GM12872 (cell line): ENCODE measurements around the gene PRR23B.

Experiments used
- CTCF ChIP-seq: IDR thresholded peaks from 3 replicates; pipeline ENCODE4 v1.5.1; 2011; ENCODE audit warnings: low read depth, mild to moderate bottlenecking, low read length, moderate library complexity; ENCODE audit not compliant: insufficient read depth

The PRR23B gene

GRCh38 chr3:139032326-139033002, 11.7 kb upstream of the PRR23B start:
- no peak for TF ChIP-seq CTCF

- no peak for TF ChIP-seq CTCF
Observed at GRCh38 chr3:139024968-139025367, 4.2 kb upstream of the PRR23B start.

DNA sequence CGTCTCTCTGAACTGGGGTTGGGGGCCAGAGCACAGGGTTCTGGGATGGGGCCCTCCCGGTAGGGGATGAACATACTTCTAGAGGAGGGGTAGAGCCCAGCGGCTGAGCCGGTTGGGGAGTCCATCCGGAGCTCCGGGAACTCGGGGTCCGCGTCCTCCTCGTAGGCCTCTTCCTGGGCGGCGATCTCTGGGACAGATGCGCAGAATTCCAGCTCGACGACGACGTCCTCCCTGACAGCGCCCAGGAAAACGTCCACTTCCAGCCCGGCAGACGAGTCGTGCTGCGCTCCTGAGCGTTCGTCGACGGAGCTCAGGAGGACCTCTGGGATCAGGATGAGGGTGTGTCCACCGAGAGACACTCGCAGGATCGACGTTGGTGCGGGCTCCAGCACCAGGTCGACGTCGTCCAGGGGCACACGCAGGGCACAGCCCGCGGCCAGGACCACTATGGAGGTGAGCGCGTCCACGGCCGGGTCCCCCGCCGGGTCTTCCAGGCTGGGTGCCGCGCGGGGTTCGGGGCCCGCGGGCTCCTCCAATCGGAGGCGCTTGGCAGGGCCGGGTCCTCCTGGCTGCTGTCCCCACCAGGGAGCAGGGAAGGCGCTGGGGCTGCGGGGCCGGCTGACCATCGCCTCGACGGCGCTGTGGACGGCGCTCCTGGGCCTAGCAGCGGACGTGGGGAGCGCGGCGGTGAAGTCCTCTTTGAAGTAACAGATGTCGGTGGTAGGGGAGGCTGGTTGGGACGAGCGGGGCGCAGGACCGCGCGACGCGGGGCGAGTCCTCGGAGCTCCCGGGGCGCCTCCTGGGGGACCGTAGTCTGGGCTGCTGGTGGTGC, 474 bp downstream of the PRR23B start:
- no peak for TF ChIP-seq CTCF

DNA sequence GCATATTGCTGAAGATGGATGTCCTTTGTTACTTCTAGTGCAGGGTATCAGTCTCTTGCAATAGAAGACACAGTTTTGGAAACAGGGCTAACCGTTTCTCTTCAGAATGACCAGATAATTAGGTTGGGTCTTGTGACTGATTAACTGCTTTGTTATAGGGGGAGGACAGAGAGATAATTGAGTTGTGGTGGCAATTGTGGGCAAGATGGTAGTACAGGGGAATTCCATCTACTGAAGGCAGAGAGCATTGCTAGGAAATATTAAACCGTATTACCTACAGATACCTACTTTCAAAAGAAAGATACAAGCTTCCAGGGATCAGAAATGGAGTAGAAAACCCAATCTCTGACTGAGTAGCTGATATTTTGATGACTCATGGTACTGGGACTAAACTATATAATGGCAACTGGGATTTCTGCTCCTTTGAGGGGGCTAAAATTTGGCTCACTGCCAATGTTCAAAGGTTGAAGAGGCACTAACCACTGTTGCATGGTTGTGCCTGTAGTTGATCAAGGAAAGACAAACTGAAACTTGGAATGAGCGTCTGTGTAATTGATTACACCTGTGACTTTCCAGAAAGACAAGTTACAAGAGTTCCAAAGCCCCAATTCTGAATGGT, 4.2 kb downstream of the PRR23B start:
- TF ChIP-seq CTCF, result no peak

- no peak for TF ChIP-seq CTCF
Observed at GRCh38 chr3:139006051-139006716, 14.5 kb downstream of the PRR23B start, which contains the start of gene PRR23A. PRR23A (minus strand) TSS chr3:139006268; CDS start chr3:139006268, 0 bp downstream.

GRCh38 chr3:139005356-139005993, 15.3 kb downstream of the PRR23B start:
- TF ChIP-seq CTCF, result no peak
